Spleen (tissue), 7 donors: ENCODE results near the gene PDCD4.

Source experiments
- POLR2A ChIP-seq, 3 donors: fragments of 450-650 bp; IDR thresholded peaks; one replicate each; pipeline ENCODE4 v1.5.1; 2017; ENCODE audit warnings: antibody characterized with exemption in 3 of 3, mild to moderate bottlenecking in 1 of 3
- TF ChIP-seq, protein P1 (sequence below), 11 experiments: fragments of 200-600 bp in 7 of 11; fragments of 450-650 bp in 4 of 11; sonication (generic) in 4 of 11; IDR thresholded peaks in 8 of 11; conservative IDR thresholded peaks in 3 of 11; 1 replicate in 7 of 11; 2 replicates in 4 of 11; pipeline versions ENCODE4 v1.4.0 to v1.8.0; 2016 to 2021; ENCODE audit warnings: antibody characterized with exemption in 11 of 11, inconsistent platforms in 4 of 11, mild to moderate bottlenecking in 1 of 11
- donor health status: DM: no; HTN: no; CAD: no; lungs with moderate emphysema.
- donor health status: DM: no; HTN: no; CAD: no.
- donor health status: DM: no; HTN: no; CAD: no.

DNA sequence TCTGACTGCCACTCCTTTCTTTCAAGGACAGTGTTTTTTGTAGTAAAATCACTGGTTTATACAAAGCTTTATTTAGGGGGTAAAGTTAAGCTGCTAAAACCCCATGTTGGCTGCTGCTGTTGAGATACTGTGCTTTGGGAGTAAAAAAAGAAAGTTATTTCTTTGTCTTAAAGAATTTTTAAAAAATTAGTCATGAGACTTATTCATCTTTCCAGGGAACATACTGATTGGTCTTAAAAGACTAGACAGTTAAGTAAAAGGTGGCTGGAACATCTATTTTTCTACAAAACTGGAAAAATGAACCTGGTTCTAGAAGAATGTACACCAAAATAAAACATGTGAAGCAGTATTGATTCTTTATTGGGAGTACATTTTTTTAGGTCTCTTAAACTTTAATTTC, 26.7 kb downstream of the PDCD4 start:
- TF ChIP-seq POLR2A (IDR thresholded peaks at IDR 0.05), result no peak
- TF ChIP-seq, protein P1, sequence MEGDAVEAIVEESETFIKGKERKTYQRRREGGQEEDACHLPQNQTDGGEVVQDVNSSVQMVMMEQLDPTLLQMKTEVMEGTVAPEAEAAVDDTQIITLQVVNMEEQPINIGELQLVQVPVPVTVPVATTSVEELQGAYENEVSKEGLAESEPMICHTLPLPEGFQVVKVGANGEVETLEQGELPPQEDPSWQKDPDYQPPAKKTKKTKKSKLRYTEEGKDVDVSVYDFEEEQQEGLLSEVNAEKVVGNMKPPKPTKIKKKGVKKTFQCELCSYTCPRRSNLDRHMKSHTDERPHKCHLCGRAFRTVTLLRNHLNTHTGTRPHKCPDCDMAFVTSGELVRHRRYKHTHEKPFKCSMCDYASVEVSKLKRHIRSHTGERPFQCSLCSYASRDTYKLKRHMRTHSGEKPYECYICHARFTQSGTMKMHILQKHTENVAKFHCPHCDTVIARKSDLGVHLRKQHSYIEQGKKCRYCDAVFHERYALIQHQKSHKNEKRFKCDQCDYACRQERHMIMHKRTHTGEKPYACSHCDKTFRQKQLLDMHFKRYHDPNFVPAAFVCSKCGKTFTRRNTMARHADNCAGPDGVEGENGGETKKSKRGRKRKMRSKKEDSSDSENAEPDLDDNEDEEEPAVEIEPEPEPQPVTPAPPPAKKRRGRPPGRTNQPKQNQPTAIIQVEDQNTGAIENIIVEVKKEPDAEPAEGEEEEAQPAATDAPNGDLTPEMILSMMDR (IDR thresholded peaks at IDR 0.05 in 8 of 11, conservative IDR thresholded peaks at IDR 0.05 in 3 of 11), result no peak
